GM19239 (cell line): ENCODE results near the gene RPL36AL.
"Not testable (repeated sequence)": the region's sequence is repeated elsewhere in the genome, so short reads cannot be mapped to it uniquely, and the experiment has no call there.

Experiments used
- DNase-seq: peaks from one replicate; pipeline ENCODE4 v3.0.0; 2011; ENCODE audit warnings: low spot score; ENCODE audit not compliant: insufficient read length
- FAIRE-seq: peaks from 2 replicates; lab custom pipeline; 2011; peaks lifted over from hg19 to GRCh38; lab: Jason Lieb, UNC

RPL36AL gene

DNA sequence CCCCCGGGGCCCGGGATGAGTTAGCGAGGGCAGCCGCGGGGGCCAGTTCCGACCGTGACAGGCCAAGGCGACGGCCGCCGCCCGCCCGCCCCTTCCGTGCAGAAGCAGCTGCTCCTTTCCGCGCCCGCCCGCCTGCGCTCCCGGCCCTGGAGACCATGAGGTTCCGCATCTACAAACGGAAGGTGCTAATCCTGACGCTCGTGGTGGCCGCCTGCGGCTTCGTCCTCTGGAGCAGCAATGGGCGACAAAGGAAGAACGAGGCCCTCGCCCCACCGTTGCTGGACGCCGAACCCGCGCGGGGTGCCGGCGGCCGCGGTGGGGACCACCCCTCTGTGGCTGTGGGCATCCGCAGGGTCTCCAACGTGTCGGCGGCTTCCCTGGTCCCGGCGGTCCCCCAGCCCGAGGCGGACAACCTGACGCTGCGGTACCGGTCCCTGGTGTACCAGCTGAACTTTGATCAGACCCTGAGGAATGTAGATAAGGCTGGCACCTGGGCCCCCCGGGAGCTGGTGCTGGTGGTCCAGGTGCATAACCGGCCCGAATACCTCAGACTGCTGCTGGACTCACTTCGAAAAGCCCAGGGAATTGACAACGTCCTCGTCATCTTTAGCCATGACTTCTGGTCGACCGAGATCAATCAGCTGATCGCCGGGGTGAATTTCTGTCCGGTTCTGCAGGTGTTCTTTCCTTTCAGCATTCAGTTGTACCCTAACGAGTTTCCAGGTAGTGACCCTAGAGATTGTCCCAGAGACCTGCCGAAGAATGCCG lies 872 bp upstream of the RPL36AL start:
- no peak for DNase-seq
- peak; percentile 76 for FAIRE-seq

DNA sequence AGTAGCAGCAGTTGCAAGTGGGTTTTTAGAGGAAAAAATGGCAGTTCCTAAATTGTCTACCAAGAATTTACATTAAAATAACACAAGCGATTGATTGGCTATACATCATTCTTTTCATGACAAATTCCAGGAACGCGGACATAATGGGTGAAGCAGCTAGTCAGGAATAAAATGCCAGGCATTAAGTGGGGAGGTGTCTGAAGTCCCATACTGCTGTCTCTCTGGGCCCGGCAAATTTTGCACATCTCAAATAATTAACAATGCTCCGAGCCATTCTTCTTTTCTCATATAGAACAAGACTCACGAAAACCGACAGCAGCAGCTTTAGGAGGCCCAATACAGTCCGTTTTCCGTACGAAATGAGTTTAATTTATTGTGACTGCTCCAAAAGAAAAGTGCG lies 696 bp downstream of the RPL36AL start:
- no peak for DNase-seq
- FAIRE-seq, result no peak

DNA sequence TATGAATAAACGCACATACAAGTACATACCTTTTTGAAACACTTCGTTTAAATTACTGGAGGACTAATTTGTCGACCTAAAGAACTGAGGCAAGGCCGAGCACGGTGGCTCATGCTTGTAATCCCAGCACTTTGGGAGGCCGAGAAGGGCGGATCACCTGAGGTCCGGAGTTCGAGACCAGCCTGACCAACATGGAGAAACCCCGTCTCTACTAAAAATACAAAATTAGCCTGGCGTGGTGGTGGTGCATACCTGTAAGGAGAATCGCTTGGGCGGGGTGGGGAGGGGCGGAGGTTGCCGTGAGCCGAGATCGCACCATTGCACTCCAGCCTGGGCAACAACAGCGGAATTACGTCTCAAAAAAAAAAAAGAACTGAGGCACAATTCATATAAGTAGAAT lies 1.2 kb downstream of the RPL36AL start:
- not testable (repeated sequence) for DNase-seq, FAIRE-seq

- DNase-seq (no peak), FAIRE-seq (no peak)
Observed at GRCh38 chr14:49617852-49618519, 2.4 kb downstream of the RPL36AL start.

DNA sequence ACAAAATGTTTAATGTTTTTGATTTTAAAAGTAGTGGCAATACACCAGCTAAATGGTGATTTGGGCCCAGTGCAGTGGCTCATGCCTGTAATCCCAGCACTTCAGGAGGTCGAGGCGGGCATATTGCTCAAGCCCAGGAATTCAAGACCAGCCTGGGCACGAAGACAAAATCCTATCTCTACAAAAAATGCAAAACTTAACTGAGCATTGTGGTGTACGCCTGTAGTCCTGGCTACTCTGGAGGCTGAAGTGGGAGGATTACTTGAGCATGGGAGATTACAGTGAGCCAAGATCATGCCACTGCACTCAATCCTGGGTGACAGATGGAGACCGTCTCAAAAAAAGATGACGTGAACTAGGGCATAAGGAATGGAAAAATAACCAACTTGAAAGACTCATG lies 4.7 kb downstream of the RPL36AL start:
- DNase-seq (no peak), FAIRE-seq (no peak)

- DNase-seq, result no peak
- FAIRE-seq, result no peak
Observed at GRCh38 chr14:49614196-49614595, 6.2 kb downstream of the RPL36AL start.

- FAIRE-seq (no peak), DNase-seq (no peak)
Observed at GRCh38 chr14:49612671-49613070, 7.8 kb downstream of the RPL36AL start.

DNA sequence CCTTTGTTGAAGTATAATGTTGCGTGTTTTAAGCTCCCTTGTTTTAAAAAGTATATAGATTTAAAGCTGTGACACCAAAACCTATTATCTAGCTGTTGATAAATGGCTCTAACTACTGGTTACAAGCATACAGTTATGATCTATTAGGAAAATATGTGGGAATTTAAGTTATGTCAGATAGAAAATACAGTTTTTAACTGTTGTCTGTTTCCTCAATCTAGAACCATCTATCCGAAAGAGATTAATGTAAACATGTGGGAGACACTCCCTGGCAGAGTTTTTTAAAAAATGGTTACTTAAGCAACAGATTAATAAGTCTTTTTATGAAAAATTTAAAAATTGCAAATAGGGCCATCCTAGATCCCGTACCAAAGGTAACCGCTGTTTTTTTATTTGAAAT lies 8.2 kb downstream of the RPL36AL start:
- DNase-seq (no peak), FAIRE-seq (no peak)

DNA sequence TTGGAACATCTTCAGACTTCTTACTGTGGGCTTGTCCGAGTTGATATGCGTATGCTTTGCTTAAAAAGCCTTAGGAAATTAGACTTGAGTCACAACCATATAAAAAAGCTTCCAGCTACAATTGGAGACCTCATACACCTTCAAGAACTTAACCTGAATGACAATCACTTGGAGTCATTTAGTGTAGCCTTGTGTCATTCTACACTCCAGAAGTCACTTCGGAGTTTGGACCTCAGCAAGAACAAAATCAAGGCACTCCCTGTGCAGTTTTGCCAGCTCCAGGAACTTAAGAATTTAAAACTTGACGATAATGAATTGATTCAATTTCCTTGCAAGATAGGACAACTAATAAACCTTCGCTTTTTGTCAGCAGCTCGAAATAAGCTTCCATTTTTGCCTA lies 12.8 kb downstream of the RPL36AL start:
- no peak for DNase-seq
- FAIRE-seq, result no peak

DNA sequence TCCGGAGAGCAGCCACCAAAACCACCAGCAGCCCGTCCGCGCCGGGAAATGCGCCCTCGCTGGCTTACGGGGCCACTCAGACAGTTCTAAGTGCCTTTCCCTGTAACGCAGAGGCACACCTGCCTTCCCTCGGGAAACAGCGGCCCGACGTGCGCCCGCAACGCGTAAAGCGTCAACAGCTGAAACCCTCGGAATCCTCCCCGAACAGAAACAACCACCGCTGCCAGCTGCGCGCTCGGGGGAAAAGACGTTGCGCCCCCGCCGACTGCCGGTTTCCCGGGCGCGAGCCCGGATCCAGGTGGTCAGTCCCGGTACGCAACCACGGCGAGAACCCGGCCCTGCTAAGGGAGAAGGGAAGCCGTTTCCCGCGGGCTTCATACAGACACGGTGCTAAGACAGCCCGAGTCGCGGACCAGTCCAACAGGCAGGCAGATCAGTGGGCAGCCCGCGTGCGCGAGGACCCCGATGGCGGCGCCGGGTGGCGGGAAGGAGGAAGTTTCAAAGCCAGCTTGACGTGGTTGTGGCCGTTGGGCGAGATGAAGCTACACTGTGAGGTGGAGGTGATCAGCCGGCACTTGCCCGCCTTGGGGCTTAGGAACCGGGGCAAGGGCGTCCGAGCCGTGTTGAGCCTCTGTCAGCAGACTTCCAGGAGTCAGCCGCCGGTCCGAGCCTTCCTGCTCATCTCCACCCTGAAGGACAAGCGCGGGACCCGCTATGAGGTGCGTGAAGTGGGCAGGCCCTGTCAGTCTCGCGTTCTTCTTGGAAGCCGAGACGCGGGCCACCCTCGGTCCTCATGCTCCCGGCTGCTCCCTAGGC lies 21.7 kb downstream of the RPL36AL start, which contains the start of gene LRR1:
LRR1 (plus strand) TSS at position 456 of the 816 bp plus-strand sequence; CDS start at position 537, 81 bp downstream.
- FAIRE-seq (peak; percentile 84), DNase-seq (peak; percentile 70)

- FAIRE-seq (no peak), DNase-seq (no peak)
Observed at GRCh38 chr14:49598189-49598484, 22.3 kb downstream of the RPL36AL start.

- FAIRE-seq (no peak), DNase-seq (no peak)
Observed at GRCh38 chr14:49594347-49595091, 25.9 kb downstream of the RPL36AL start.

DNA sequence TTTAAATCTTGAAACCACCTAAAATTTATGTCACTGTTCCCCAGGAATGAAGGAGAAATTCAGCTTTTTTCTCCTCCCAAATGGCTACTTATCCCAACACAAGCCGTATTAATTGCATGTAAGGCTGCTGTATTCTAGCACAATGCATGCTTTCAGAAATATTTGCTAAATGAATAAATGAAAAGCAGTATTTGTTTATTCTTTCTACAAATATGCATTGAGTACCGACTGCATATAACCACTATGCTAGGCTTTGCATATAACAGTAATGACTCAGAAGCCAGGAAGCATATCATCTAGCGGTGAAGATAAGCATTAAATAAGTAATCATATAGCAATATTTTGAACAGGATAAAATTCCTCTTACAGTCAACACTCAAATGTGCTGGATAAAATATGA lies 27.4 kb downstream of the RPL36AL start:
- no peak for DNase-seq
- FAIRE-seq, result no peak

DNA sequence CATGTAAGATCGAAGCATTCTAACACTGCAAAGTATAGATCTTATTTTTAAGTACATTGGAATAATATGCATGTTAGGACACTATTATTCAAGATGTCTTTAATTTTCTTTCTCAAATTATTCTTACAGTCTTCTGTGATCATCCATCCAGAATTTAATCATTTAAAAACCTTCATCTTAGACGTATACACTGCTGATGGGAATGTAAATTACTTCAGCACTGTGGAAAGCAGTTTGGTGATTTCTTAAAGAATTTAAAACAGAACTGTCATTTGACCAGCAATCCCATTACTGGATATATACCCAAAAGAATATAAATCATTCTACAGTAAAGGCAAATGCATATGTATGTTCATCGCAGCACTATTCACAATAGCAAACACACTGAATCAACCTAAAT lies 31.0 kb downstream of the RPL36AL start:
- no peak for FAIRE-seq
- DNase-seq, result no peak

DNA sequence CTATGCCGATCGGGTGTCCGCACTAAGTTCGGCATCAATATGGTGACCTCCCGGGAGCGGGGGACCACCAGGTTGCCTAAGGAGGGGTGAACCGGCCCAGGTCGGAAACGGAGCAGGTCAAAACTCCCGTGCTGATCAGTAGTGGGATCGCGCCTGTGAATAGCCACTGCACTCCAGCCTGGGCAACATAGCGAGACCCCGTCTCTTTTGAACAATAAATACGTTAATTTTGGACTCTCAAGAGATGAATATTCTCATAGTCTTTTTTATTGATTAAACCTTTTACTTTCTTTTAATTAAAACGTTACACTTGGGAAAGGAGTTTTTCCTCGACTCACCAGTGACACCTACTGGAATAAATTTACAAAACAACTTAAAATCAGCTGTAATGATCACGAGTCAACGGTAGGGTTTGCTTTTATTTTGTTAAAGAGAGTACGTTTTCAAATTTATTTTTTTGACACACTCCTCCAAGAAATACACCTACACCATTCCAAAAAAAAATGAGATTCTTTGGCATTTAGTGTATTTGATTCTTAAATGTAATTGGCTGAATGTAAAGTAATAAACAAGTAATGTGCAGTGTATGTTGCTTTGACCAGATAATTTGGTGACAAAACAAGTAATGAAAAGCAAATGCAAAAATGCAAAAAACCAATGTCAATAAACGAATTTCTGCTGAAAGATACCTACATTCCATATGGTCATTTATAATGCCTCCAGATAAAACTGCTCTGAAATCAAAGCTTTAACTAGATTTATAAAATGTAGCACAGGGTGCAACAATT lies 33.6 kb downstream of the RPL36AL start:
- peak; percentile 71 for FAIRE-seq
- no peak for DNase-seq

DNA sequence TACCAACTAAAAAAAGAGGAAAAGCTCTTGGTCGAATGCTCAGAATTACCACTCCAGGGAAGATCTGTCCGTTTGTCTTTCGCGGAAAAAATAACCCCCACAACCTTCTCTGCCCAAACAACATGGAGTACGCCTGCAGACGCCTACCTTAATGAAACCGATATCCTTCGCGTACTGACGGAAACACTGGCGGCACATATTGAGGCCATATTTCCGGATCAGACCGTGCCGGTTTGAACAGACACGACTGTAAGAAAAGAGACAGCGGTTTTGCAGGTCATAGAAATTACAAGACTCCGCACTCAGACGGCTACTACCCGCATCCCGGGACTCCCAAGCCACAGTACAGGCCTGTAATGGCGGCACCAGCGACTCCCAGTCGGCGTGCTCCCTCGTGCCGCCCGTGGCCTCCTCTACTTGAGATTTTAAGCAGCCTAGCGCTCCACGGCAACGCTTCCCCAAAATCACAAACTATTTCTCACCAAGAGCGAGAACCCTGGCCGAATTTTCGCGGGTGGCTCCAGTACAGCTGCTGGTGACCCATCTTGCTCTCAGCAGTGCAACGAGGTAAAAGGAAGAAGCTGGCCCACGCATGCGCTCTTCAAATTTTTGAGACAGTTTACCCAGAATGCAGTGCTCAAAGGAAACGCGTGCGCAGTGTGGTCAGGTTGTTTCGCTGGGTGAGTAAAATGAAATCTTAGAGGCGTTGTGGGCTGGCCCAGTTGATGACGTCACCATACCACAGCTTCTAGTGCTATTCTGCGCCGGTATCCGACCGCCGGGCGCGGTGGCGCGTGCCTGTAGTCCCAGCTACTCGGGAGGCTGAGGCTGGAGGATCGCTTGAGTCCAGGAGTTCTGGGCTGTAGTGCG lies 34.4 kb downstream of the RPL36AL start, which contains the start of gene RPS29:
RPS29 (minus strand) TSS at position 578 of the 870 bp plus-strand sequence; CDS start at position 544, 34 bp downstream.
- FAIRE-seq (peak; percentile 99), DNase-seq (peak; percentile 57)

GRCh38 chr14:49584981-49585640 lies 35.3 kb downstream of the RPL36AL start:
- not testable (repeated sequence) for FAIRE-seq, DNase-seq

GRCh38 chr14:49584058-49584457 lies 36.4 kb downstream of the RPL36AL start:
- FAIRE-seq (no peak), DNase-seq (no peak)
